Kidney tubule cell (primary cell): ENCODE measurements around the gene ANG.
"Not testable (repeated sequence)": the region's sequence is repeated elsewhere in the genome, so short reads cannot be mapped to it uniquely, and the experiment has no call there.

ENCODE experiments used
- DNase-seq: peaks from one replicate; pipeline ENCODE4 v3.0.0-alpha.2; 2018; ENCODE audit warnings: low spot score

Gene ANG

GRCh38 chr14:20699931-20700330 is 11.4 kb downstream of the ANG start:
- no peak for DNase-seq

DNA sequence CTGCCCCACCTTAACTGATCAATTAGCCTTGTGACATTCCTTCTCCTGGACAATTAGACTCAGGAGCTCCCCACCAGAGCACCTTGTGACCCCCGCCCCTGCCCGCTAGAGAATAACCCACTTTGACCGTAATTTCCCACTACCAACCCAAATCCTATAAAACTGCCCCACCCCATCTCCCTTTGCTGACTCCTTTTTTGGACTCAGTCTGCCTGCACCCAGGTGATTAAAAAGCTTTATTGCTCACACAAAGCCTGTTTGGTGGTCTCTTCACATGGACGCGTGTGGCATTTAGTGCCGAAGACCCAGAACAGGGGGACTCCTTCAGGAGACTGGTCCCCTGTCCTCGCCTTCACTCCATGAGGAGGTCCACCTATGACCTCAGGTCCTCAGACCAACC is 12.4 kb downstream of the ANG start:
- DNase-seq = not testable (repeated sequence)

GRCh38 chr14:20706657-20707355 is 18.2 kb downstream of the ANG start:
- peak; percentile 54 for DNase-seq

DNA sequence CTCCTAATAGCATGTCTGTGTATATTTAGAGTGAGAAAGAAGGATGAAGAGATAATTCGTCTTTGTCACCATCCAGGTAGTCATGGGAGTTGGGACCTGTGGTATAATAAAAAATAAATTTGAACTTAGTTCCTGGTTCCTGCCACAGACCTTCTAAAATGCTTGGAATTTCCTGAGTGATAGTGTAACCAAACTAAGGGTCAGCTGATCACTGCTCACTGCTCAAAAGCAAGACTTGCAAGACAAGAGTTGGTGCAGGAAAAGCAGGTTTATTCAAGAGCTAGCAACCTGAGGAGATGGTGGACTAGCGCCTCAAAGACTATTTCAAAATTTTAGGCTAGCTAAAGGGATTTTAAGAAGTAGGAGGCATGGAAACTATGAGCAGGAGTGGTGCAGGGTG is 19.1 kb downstream of the ANG start:
- peak; percentile 90 for DNase-seq

GRCh38 chr14:20711261-20711660 is 22.7 kb downstream of the ANG start:
- DNase-seq = no peak

GRCh38 chr14:20711685-20712084 is 23.1 kb downstream of the ANG start:
- no peak for DNase-seq

DNA sequence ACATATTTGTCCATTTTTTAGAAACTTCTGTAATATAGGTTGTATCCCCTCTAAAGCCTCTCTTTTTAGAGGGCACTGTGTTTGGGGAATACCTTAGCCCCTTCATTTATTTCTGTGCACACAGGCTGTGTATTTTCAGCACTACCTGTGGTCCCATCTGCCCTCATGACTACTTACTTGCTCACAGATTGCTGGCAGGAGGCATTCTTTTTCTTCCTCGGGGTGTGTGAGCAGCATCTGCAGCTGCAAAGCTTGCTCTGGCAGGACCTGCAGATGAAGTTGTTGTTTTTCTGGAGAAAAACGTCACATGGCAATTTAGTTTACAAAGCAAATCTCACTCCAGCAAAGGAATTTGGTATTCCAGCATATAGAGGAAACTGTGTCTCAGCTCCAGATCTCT is 24.3 kb downstream of the ANG start:
- peak; percentile 37 for DNase-seq

GRCh38 chr14:20714593-20715250 is 26.2 kb downstream of the ANG start:
- DNase-seq = peak; percentile 78

DNA sequence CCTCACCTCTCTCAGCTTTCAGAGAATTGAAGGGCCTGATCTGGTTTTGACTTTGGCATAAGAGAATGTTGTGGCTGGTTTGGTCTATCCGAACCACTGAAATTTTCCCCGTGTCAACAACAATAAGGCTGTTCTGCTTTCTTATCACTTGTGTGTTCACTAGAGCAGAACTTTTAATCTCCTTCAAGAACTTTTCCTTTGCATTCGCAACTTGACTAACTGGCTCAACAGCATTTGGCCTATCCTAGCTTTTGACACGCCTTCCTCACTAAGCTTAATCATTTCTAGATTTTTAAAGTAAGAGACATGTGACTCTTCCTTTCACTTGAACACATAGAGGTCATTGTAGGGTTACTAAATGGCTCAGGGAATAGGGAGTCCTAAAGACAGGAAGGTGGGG is 31.2 kb downstream of the ANG start:
- DNase-seq = peak; percentile 68

- no peak for DNase-seq
These were observed 32.2 kb downstream of the ANG start for GRCh38 chr14:20720741-20721140.

DNA sequence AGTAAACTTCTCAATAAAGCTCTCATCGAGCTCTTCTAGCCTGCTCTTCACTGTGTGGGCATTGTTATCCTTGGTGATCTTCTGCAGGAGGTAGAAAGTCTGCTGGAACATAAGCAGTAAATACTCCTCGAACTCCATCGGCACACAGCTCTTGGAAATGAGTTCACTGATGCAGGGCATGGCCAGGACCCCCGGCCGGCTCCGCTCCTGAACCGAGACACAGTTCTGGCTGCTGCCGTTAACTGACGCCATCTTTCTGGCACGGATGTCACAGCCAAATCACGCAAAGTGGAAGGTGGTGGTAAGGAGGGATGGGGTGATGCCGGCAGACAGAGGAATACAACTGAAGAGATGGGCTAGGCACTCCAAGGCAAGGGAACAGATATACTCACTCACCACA is 33.5 kb downstream of the ANG start:
- no peak for DNase-seq

- no peak for DNase-seq
These were observed 34.9 kb downstream of the ANG start for GRCh38 chr14:20723488-20723887.

- DNase-seq = not testable (repeated sequence)
These were observed 37.6 kb downstream of the ANG start for GRCh38 chr14:20726121-20726520.

- DNase-seq = peak; percentile 58
These were observed 38.0 kb downstream of the ANG start for GRCh38 chr14:20726531-20726930.

DNA sequence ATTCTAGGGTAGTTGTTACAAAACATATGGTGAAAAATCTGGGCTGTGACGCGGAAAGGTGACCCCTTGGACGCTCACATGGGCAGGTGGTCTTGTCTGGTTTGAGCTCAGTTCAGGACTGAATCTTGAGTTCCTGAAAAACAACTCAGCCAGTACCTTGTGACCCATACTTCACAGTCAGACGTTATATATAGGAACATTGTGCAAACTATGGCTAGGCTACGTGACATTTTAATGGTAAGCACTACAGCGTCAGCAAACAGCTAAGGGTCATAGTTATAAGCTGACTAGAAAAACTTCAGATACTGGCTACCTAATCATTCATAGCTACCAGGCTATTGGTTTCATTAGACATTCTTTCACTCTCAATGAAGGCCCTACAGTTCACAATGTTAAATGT is 42.3 kb downstream of the ANG start:
- no peak for DNase-seq

DNA sequence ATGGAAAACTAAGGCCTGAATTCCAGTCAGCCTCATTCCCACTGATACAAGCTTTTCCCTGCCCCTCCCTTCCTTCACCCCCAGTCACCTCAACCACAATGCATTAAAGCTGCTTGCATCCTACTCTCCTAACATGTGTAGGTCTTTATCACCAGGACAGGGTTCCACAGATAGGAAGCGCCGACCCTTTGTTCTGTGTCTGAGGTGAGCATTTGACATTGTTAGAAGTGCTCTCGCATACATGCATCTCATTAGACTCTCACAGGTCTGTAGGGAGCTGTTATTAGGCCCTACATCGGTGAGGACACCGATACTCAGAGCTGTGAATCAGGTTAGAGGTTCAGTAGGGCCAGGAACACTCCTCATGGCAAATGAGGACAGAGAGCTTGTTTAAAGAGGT is 43.9 kb downstream of the ANG start:
- no peak for DNase-seq

DNA sequence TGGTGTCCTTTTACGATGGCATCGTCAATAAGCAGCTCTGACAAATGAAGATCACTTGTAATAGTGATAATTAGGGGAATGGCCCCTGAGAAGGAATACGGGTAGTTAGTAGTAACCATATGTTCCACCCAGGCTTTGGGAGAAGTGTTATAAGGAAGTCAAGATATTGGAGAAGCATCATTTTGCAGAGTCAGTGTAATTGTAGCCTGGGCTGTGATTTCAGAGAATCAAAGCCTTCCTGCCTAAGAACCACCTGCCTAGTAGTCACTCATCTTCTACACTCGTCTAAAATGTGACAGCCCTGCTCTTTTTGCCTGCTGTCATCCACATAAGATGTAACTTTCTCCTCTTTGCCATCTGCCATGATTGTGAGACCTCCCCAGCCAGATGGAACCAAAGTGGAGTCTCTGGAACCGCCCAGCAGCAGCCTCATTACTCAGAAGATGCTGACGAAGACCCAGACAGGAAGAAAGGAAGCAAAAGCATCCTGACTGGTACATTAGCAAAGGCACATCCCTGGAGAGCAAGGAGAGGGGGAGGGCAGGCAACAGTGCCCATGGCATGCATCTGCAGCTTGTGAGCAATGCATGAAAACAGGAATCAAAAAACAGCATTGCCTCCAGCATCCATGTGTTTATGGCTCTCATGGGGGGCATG is 44.5 kb downstream of the ANG start:
- no peak for DNase-seq

- DNase-seq = no peak
These were observed 45.3 kb downstream of the ANG start for GRCh38 chr14:20733684-20734429.

DNA sequence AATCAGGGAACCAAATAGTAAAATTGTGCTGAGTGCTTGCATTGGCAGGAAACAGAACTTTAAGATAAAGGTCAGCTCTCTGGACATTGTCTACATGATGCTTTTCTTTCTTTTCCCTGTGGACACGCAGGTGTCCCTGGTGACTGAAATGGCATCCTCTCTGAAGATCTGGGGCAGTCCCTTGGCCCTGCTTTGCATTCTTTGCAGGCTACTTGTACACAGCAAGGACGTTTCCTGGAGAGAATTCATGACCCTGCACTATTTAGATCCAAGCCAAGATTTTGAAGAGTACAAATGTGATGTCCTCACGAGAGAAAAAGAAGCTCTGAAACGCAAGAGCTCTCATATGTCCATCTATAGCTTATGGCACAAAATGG is 45.9 kb downstream of the ANG start:
- peak; percentile 30 for DNase-seq

- not testable (repeated sequence) for DNase-seq
These were observed 49.7 kb downstream of the ANG start for GRCh38 chr14:20738292-20738691.

DNA sequence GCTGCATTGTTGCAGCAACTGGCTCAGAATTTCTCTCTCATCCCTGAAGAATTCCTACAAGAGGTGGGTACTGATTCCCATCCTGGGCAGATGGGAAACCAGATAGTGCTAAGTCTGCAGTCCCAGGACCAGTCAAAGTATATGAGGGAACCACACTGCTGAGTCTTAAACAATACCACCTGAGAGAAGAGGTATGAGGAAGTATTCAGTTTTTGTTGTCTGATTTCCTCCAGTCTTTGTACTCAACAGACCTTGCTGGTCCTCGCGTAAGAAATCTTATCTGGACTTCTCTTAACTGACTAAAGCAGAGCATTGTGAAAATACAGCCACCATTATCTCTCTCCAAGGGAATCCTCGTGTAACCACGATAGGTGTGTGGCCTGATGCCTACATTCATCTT is 53.6 kb downstream of the ANG start:
- peak; percentile 31 for DNase-seq

DNA sequence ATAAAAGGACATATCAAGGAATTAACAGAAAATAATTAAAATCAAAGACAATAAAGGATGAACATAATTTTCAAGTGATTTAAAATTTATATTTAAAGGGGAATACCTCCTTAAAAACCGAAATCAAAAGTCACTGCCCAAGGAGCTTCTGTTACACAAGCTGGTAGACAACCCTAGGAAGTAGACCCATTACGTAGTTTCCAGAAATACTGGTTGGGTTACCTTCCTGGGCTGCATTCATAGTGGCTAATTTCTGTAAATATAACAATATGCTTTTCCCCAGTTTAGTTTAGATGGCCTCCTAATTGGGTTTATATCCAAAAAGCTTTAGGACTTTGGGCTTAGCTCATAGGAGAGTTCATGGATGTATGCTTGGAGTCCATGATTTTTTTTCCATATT is 55.0 kb downstream of the ANG start:
- no peak for DNase-seq
